Endothelial cell of umbilical vein (primary cell): Measurements from ENCODE around the gene ZNF619. TPM values are rescaled to one million over a fixed set of nuclear protein-coding genes. Genes with fewer than 3 reads are reported as not detected.
A peak's percentile ranks its signal among the peaks of the same experiment; 100 is the strongest.

Experiments
- BruUV-seq: library from RNA; stranded (reverse); fragments of 400-500 nt; replicated peaks from 2 replicates; lab custom pipeline; 2021; lab: Mats Ljungman, UMichigan
- CTCF ChIA-PET: fragments of 300-600, 350-600 bp; sonication (Branson Sonifier 250); formaldehyde crosslinking; loops from one replicate; lab custom pipeline; 2021; ENCODE audit warnings: antibody characterized with exemption, inconsistent platforms; lab: Charles Lee
- POLR2A ChIA-PET: fragments of 300-600, 350-600 bp; sonication (Branson Sonifier 250); formaldehyde crosslinking; loops from one replicate; lab custom pipeline; 2021; ENCODE audit warnings: antibody characterized with exemption, inconsistent platforms; lab: Charles Lee
- DNase-seq: peaks from one replicate; pipeline ENCODE4 v3.0.0-alpha.2; 2011; ENCODE audit warnings: low read depth, low spot score
- FAIRE-seq: peaks from 2 replicates; lab custom pipeline; 2011; peaks lifted over from hg19 to GRCh38; lab: Jason Lieb, UNC
- H2AFZ ChIP-seq: 2 replicates; pipeline ENCODE4 v1.6.0; 2012; ENCODE audit warnings: low read depth, low read length, control low read depth, inconsistent platforms
- H3K27ac ChIP-seq: 2 replicates; pipeline ENCODE4 v1.5.1; 2011; ENCODE audit warnings: low read depth, mild to moderate bottlenecking, control low read depth, low read length, moderate library complexity; ENCODE audit not compliant: insufficient read depth
- H3K27me3 ChIP-seq, 2 experiments: 2 replicates each; pipeline versions ENCODE4 v1.6.0 to v1.6.1; 2011; ENCODE audit warnings: low read length in 2 of 2, mixed read lengths in 1 of 2; ENCODE audit not compliant: control insufficient read depth in 2 of 2, insufficient read depth in 2 of 2
- H3K36me3 ChIP-seq, 2 experiments: 2 replicates in 1 of 2; 3 replicates in 1 of 2; pipeline ENCODE4 v1.5.1; 2011; ENCODE audit warnings: low read length in 2 of 2, mild to moderate bottlenecking in 1 of 2, moderate library complexity in 1 of 2; ENCODE audit not compliant: control insufficient read depth in 2 of 2, insufficient read depth in 2 of 2; ENCODE audit errors: extremely low read depth in 1 of 2
- H3K4me1 ChIP-seq: 3 replicates; pipeline ENCODE4 v1.5.1; 2011; ENCODE audit warnings: mild to moderate bottlenecking, low read length; ENCODE audit not compliant: control insufficient read depth, insufficient read depth; ENCODE audit errors: extremely low read depth
- H3K4me2 ChIP-seq: 2 replicates; pipeline ENCODE4 v1.6.1; 2011; ENCODE audit warnings: low read length, control low read depth, mixed read lengths; ENCODE audit not compliant: insufficient read depth
- H3K4me3 ChIP-seq, 3 experiments: fragments of 200-600 bp in 1 of 3; sonication (generic), shearing (Covaris generic) in 1 of 3; replicated peaks in 1 of 3; 2 replicates each; pipeline ENCODE4 v1.5.1; 2011 to 2016; ENCODE audit warnings: control low read depth in 3 of 3, low read length in 3 of 3, mild to moderate bottlenecking in 2 of 3, inconsistent platforms in 1 of 3, low read depth in 1 of 3, moderate library complexity in 1 of 3; ENCODE audit not compliant: insufficient read depth in 1 of 3
- H3K79me2 ChIP-seq: 2 replicates; pipeline ENCODE4 v1.6.0; 2012; ENCODE audit warnings: low read length, inconsistent platforms; ENCODE audit not compliant: control insufficient read depth, insufficient read depth
- H3K9ac ChIP-seq: replicated peaks from 2 replicates; pipeline ENCODE3; 2011; ENCODE audit warnings: low read length, control low read depth; ENCODE audit not compliant: insufficient read depth; ENCODE audit errors: extremely low read depth
- H3K9me1 ChIP-seq: replicated peaks from 3 replicates; pipeline ENCODE4 v1.6.0; 2011; ENCODE audit warnings: mild to moderate bottlenecking, low read length; ENCODE audit not compliant: control insufficient read depth, insufficient read depth; ENCODE audit errors: extremely low read depth
- H3K9me3 ChIP-seq: replicated peaks from 2 replicates; pipeline ENCODE4 v1.5.1; 2012; ENCODE audit warnings: low read length, inconsistent platforms; ENCODE audit not compliant: control insufficient read depth, insufficient read depth
- H4K20me1 ChIP-seq: replicated peaks from 2 replicates; pipeline ENCODE3; 2011; ENCODE audit warnings: mild to moderate bottlenecking, low read length; ENCODE audit not compliant: control insufficient read depth, insufficient read depth; ENCODE audit errors: extremely low read depth
- CTCF ChIP-seq, 2 donors: IDR thresholded peaks; 1 replicate in 1 of 2; 2 replicates in 1 of 2; pipeline ENCODE4 v1.5.1; 2011; ENCODE audit warnings: low read length in 2 of 2, mild to moderate bottlenecking in 2 of 2, moderate library complexity in 2 of 2, control low read depth in 1 of 2, inconsistent platforms in 1 of 2, low read depth in 1 of 2; ENCODE audit not compliant: insufficient read depth in 1 of 2; ENCODE audit errors: extremely low read depth in 1 of 2
- EZH2 ChIP-seq: IDR thresholded peaks from 2 replicates; pipeline ENCODE4 v1.6.1; 2012; ENCODE audit warnings: borderline replicate concordance, low read depth, mild to moderate bottlenecking, moderate library complexity, low read length, inconsistent platforms; ENCODE audit not compliant: severe bottlenecking
- FOS ChIP-seq: IDR thresholded peaks from 2 replicates; pipeline ENCODE4 v1.6.1; 2011; ENCODE audit warnings: mild to moderate bottlenecking, low read length, moderate library complexity, borderline replicate concordance; ENCODE audit not compliant: insufficient read depth
- GATA2 ChIP-seq: IDR thresholded peaks from 2 replicates; pipeline ENCODE4 v1.7.0; 2011; ENCODE audit warnings: low read depth, mild to moderate bottlenecking, moderate library complexity, mixed read lengths, low read length; ENCODE audit not compliant: insufficient read length, insufficient read depth
- JUN ChIP-seq: IDR thresholded peaks from 2 replicates; pipeline ENCODE4 v1.6.1; 2011; ENCODE audit warnings: borderline replicate concordance, low read depth; ENCODE audit not compliant: insufficient read length, insufficient read depth
- MAX ChIP-seq: IDR thresholded peaks from 2 replicates; pipeline ENCODE4 v1.6.1; 2011; ENCODE audit not compliant: insufficient read depth, insufficient read length
- MYC ChIP-seq: IDR thresholded peaks from one replicate; pipeline ENCODE4 v1.6.1; 2011; ENCODE audit warnings: mild to moderate bottlenecking, low read depth, low read length
- POLR2A ChIP-seq: IDR thresholded peaks from 2 replicates; pipeline ENCODE4 v1.6.1; 2012; ENCODE audit warnings: low read depth, mild to moderate bottlenecking, control low read depth, low read length
- POLR2AphosphoS5 ChIP-seq: IDR thresholded peaks from 2 replicates; pipeline ENCODE4 v1.6.1; 2012; ENCODE audit warnings: low read depth, mild to moderate bottlenecking, control low read depth, low read length, moderate library complexity; ENCODE audit not compliant: insufficient read depth
- dilution Hi-C: fragments of 300-500 bp; cut with MboI; formaldehyde crosslinking; loops from one replicate; pipeline ENCODE4 v1.15.0; 2019; ENCODE audit warnings: low sequenced_read_pairs; ENCODE audit not compliant: extremely low pct_ligation_motif_present
- intact Hi-C: fragments of 100-400 bp; cut with micrococcal nuclease; formaldehyde crosslinking; loops from one replicate; pipeline ENCODE4 v1.10.0; 2022
- polyA plus RNA-seq, 4 experiments: library from polyadenylated mRNA; depleted of rRNA in 3 of 4; stranded (reverse) in 3 of 4; unstranded in 1 of 4; fragments of >200 nt; gene quantifications; 2 replicates each; pipeline versions ENCODE4 v1.2.1 to v1.2.3, GENCODE V29; 2011 to 2012; ENCODE audit warnings: missing spikeins in 1 of 4
- total RNA-seq: library from RNA; stranded (reverse); gene quantifications from 2 replicates; pipeline ENCODE4 v1.2.3, GENCODE V29; 2021

ZNF619 gene
- total and polyA plus RNA-seq, 2 donors (not counting 3 experiments of a cell fraction or from before 2014, with no cell fraction given) = 2.3 to 7.2 TPM

- Histone ChIP-seq H2AFZ (peak overlapping the region; percentile 95), H3K79me2 (peaks cover 7% of the 10 kb centered on the region), H3K9ac (peak overlapping the region; percentile 91), H3K4me2 (peak overlapping the region; percentile 95), H3K9me3 (no peaks in the 10 kb centered on the region), H3K4me3 (peak overlapping the region; percentile 6 to 84 (median 69)), H3K27me3 (no peaks in the 10 kb centered on the region), H3K4me1 (peaks cover 14% of the 10 kb centered on the region), H3K27ac (peak overlapping the region; percentile 71), H3K9me1 (no peaks in the 10 kb centered on the region), H3K36me3 (peaks cover 0 to 2% of the 10 kb centered on the region in 2 experiments), H4K20me1 (no peaks in the 10 kb centered on the region)
- BruUV-seq = TSS peak; percentile 98
- DNase-seq (no peak), FAIRE-seq (peak; percentile 15)
- no peak for TF ChIP-seq POLR2AphosphoS5
- no peak for TF ChIP-seq FOS
- TF ChIP-seq EZH2 = no peak
- no peak for TF ChIP-seq MYC
- no peak for TF ChIP-seq CTCF (IDR thresholded peaks at IDR 0.05; ENCODE audit: extremely low read depth in 1 of 2, insufficient read depth in 1 of 2, low read depth in 1 of 2, low read length in 2 of 2)
- TF ChIP-seq JUN = no peak
- TF ChIP-seq POLR2A = no peak
- TF ChIP-seq GATA2 = no peak
- no peak for TF ChIP-seq MAX
- intact Hi-C loops (loop anchor here (1.0 to 2.0 kb wide), 5 partner anchors 20 to 679 kb away; partner anchors contain the start of genes RPL14 and ZNF619), dilution Hi-C loops (no loop called here)
- CTCF ChIA-PET = interaction anchor here (0.6 to 2.5 kb wide), 6 partner anchors 19 to 678 kb away, joined by 3 to 19 read pairs (median 4); partner anchors contain the start of genes ZNF619 and ZNF620
- POLR2A ChIA-PET = interaction anchor here (2.0 to 3.1 kb wide), 2 partner anchors 18 to 67 kb away, joined by 9 to 10 read pairs; partner anchors contain the start of genes RPL14 and ZNF620
Measured at GRCh38 chr3:40524222-40524567, 47.3 kb downstream of the ZNF619 start.
